ENCODE data around the gene HOXA10.

Gene HOXA10

GRCh38 chr7:27173956-27174873, at the start of gene HOXA10:
HOXA10 (minus strand) TSS chr7:27174320; CDS start chr7:27174306, 14 bp downstream.
- no peak for DNase-seq (ENCODE audit: extremely low read depth, insufficient read length)
- Histone ChIP-seq H3K36me3 (ENCODE audit: control insufficient read depth, insufficient read depth, low read length) (no peaks in the 10 kb centered on the region), H3K4me3 (replicated peaks; ENCODE audit: low read depth, low read length) (peak within 1 kb of the TSS; percentile 18), H3K27me3 (replicated peaks; ENCODE audit: control insufficient read depth, insufficient read depth, low read length) (peaks cover 12% of the 10 kb centered on the region)
- TF ChIP-seq, protein P1, sequence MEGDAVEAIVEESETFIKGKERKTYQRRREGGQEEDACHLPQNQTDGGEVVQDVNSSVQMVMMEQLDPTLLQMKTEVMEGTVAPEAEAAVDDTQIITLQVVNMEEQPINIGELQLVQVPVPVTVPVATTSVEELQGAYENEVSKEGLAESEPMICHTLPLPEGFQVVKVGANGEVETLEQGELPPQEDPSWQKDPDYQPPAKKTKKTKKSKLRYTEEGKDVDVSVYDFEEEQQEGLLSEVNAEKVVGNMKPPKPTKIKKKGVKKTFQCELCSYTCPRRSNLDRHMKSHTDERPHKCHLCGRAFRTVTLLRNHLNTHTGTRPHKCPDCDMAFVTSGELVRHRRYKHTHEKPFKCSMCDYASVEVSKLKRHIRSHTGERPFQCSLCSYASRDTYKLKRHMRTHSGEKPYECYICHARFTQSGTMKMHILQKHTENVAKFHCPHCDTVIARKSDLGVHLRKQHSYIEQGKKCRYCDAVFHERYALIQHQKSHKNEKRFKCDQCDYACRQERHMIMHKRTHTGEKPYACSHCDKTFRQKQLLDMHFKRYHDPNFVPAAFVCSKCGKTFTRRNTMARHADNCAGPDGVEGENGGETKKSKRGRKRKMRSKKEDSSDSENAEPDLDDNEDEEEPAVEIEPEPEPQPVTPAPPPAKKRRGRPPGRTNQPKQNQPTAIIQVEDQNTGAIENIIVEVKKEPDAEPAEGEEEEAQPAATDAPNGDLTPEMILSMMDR (IDR thresholded peaks at IDR 0.05; ENCODE audit: insufficient read depth, low read length, poor library complexity, severe bottlenecking) = no peak

DNA sequence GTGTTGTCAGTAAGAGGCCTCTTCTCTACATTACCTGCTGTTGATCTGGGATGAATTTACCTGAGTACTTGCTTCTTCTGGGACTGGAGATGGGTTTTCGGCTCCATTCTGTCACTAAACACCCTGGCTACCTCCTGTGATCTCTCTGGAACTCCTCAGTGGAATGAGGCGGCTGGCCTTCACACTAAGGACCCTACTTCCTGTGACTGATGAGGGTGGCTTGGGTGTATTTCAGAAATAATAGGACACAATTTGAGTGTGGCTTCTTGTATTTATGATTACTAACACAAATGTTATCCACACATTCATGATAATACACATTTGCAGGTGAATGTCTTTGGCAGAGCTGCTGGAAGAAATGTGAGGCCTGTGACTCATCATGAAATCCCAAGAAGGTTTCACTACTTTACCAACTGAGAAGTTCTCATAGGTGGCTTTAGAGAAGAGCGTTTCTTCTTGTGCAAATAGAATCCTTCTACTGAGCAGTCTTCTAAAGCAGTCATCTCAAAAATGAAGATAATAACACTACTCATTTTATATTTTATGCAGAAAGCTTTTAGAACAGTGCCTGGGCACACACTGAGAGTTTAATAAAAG, 47.2 kb upstream of the HOXA10 start:
- no peaks in the 10 kb centered on the region for H3K36me3 ChIP-seq (ENCODE audit: control insufficient read depth, insufficient read depth, low read length)
- TF ChIP-seq, protein P1 (IDR thresholded peaks at IDR 0.05; ENCODE audit: insufficient read depth, low read length, poor library complexity, severe bottlenecking) = no peak
- DNase-seq (ENCODE audit: extremely low read depth, insufficient read length) = no peak
- H3K4me3 ChIP-seq (replicated peaks; ENCODE audit: low read depth, low read length) = no peak overlapping the region
- H3K27me3 ChIP-seq (replicated peaks; ENCODE audit: control insufficient read depth, insufficient read depth, low read length) = peaks cover 2% of the 10 kb centered on the region; the same call in 1 of the 2 replicates

DNA sequence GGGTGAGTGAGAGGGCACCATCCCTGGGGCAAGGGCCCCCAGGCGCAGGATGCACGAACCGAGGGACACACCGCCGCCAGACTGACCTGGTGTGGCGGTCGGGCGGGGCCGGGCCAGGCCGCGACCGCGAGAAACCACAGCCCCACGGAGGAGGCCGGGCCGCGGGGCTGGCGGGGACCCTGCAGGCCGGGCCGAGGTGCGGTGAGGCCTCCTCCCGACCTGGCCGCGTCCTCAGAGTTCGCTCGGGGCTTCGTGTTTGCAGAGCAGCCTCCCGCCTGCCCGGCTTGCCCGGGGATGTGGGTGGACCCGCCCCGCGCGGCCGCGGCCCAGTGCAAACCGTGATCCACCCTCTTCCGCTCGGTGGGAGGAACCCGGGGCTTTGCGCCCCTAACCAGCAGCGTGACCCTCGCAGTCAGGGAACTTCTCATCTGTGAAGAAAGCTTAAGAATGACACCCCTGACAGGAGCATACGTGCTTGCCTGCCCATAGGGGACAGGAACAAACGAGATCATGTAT, 46.4 kb upstream of the HOXA10 start:
- TF ChIP-seq, protein P1 (IDR thresholded peaks at IDR 0.05; ENCODE audit: insufficient read depth, low read length, poor library complexity, severe bottlenecking) = no peak
- no peaks in the 10 kb centered on the region for H3K36me3 ChIP-seq (ENCODE audit: control insufficient read depth, insufficient read depth, low read length)
- no peak for DNase-seq (ENCODE audit: extremely low read depth, insufficient read length)
- no peak overlapping the region for H3K4me3 ChIP-seq (replicated peaks; ENCODE audit: low read depth, low read length)
- peaks cover 2% of the 10 kb centered on the region; the same call in 1 of the 2 replicates for H3K27me3 ChIP-seq (replicated peaks; ENCODE audit: control insufficient read depth, insufficient read depth, low read length)

DNA sequence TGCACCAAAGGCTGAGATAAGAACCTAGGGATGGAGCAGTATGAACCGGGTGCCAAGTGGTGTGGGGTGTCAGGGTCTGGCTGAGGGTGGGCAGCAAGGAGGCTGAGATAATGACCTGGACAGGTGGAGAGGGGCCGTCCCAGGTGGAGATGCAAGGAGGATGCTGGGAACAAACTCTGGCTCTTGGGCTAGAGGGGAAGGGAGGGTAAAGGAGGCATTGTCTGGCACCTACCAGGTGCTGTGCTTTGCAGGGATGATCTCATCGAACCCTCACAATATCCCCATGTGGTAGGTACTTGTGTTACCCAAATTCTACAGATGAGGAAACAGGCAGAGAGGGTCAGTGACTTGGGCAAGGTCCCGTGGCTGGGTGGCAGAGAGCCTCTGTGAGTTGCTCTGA, 45.7 kb upstream of the HOXA10 start:
- Histone ChIP-seq H3K36me3 (ENCODE audit: control insufficient read depth, insufficient read depth, low read length) (no peaks in the 10 kb centered on the region), H3K27me3 (replicated peaks; ENCODE audit: control insufficient read depth, insufficient read depth, low read length) (peaks cover 2% of the 10 kb centered on the region; the same call in 1 of the 2 replicates), H3K4me3 (replicated peaks; ENCODE audit: low read depth, low read length) (no peak overlapping the region)
- TF ChIP-seq, protein P1 (IDR thresholded peaks at IDR 0.05; ENCODE audit: insufficient read depth, low read length, poor library complexity, severe bottlenecking) = no peak
- no peak for DNase-seq (ENCODE audit: extremely low read depth, insufficient read length)

GRCh38 chr7:27217951-27218350, 43.8 kb upstream of the HOXA10 start:
- Histone ChIP-seq H3K36me3 (ENCODE audit: control insufficient read depth, insufficient read depth, low read length) (no peaks in the 10 kb centered on the region), H3K27me3 (replicated peaks; ENCODE audit: control insufficient read depth, insufficient read depth, low read length) (peaks cover 2% of the 10 kb centered on the region), H3K4me3 (replicated peaks; ENCODE audit: low read depth, low read length) (no peak overlapping the region)
- no peak for DNase-seq (ENCODE audit: extremely low read depth, insufficient read length)
- TF ChIP-seq, protein P1 (IDR thresholded peaks at IDR 0.05; ENCODE audit: insufficient read depth, low read length, poor library complexity, severe bottlenecking) = no peak

Measured in GM06990 (cell line).